Body of pancreas (tissue), 4 donors: ENCODE measurements around the gene PCBP3.

Experiments used
- CTCF ChIP-seq, 7 experiments: fragments of 450-650 bp in 4 of 7; fragments of 200-600 bp in 3 of 7; sonication (generic) in 3 of 7; IDR thresholded peaks; one replicate each; pipeline ENCODE4 v1.5.1; 2016 to 2019; ENCODE audit warnings: antibody characterized with exemption in 7 of 7
- POLR2A ChIP-seq, 3 donors: fragments of 450-650 bp; IDR thresholded peaks; one replicate each; pipeline ENCODE4 v1.6.1; 2016; ENCODE audit warnings: antibody characterized with exemption in 3 of 3, mild to moderate bottlenecking in 2 of 3

GRCh38 chr21:45864436-45864835 is 220.9 kb downstream of the PCBP3 start:
- TF ChIP-seq POLR2A (IDR thresholded peaks at IDR 0.05): no peak
- no peak for TF ChIP-seq CTCF (IDR thresholded peaks at IDR 0.05)
